NK-92 (cell line): ENCODE measurements around the gene SLC27A5.

ENCODE experiments used
- DNase-seq: peaks from one replicate; lab custom pipeline; 2025; ENCODE audit not compliant: unreplicated experiment; lab: John Stamatoyannopoulos, UW

The SLC27A5 gene, protein sequence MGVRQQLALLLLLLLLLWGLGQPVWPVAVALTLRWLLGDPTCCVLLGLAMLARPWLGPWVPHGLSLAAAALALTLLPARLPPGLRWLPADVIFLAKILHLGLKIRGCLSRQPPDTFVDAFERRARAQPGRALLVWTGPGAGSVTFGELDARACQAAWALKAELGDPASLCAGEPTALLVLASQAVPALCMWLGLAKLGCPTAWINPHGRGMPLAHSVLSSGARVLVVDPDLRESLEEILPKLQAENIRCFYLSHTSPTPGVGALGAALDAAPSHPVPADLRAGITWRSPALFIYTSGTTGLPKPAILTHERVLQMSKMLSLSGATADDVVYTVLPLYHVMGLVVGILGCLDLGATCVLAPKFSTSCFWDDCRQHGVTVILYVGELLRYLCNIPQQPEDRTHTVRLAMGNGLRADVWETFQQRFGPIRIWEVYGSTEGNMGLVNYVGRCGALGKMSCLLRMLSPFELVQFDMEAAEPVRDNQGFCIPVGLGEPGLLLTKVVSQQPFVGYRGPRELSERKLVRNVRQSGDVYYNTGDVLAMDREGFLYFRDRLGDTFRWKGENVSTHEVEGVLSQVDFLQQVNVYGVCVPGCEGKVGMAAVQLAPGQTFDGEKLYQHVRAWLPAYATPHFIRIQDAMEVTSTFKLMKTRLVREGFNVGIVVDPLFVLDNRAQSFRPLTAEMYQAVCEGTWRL

DNA sequence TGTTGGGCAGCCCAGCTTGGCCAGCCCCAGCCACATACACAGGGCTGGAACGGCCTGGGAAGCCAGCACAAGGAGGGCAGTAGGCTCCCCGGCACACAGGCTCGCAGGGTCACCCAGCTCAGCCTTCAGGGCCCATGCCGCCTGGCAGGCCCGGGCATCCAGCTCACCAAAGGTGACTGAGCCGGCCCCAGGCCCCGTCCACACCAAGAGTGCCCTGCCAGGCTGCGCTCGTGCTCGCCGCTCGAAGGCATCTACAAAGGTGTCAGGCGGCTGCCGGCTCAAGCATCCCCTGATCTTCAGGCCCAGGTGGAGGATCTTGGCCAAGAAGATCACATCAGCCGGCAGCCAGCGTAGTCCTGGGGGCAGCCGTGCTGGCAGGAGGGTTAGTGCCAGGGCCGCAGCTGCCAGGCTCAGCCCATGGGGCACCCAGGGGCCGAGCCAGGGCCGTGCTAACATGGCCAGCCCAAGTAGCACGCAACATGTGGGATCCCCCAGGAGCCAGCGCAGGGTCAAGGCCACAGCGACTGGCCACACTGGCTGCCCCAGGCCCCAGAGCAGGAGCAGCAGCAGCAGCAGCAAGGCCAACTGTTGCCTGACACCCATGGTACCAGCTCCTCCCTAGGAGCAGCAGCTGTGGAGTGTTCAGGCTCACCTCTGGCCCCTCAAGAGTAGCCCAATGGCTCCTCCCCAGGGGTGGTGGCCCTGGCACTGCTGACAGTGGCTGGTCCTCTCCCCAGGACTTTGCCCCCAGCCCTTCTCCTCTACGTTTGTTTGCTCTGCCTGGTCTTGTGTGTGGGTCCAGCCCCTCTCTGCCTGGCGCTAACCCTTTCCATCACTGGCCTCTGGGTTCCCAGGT lies at the start of gene SLC27A5:
Gene SLC27A5, minus strand, starts transcription at position 640 of the 856 bp plus-strand sequence. Its CDS starts 37 bp downstream, at position 603.
- no peak for DNase-seq

DNA sequence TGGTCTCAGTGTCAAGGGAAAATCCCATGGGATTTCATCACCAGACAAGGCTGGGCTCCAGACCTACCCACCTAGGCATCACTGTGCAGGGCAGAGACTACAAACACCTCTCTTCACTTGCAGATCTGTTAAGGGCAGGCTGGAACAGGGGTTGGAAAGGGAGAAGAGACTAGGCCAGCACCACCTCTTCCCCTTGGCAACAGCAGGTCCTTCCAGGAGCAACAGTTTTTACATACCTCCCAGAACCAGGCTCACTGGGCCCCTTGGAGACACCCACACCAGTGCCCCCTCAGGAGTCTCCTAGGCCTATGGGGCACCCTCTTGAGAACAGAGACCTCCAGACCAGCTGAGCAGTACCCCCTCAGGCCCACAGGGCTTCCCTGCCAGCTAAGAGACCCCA lies 49.1 kb upstream of the SLC27A5 start:
- DNase-seq, result no peak

- no peak for DNase-seq
These were observed 48.5 kb upstream of the SLC27A5 start for GRCh38 chr19:58560007-58560887.

- DNase-seq, result no peak
These were observed 47.6 kb upstream of the SLC27A5 start for GRCh38 chr19:58559275-58560006.

DNA sequence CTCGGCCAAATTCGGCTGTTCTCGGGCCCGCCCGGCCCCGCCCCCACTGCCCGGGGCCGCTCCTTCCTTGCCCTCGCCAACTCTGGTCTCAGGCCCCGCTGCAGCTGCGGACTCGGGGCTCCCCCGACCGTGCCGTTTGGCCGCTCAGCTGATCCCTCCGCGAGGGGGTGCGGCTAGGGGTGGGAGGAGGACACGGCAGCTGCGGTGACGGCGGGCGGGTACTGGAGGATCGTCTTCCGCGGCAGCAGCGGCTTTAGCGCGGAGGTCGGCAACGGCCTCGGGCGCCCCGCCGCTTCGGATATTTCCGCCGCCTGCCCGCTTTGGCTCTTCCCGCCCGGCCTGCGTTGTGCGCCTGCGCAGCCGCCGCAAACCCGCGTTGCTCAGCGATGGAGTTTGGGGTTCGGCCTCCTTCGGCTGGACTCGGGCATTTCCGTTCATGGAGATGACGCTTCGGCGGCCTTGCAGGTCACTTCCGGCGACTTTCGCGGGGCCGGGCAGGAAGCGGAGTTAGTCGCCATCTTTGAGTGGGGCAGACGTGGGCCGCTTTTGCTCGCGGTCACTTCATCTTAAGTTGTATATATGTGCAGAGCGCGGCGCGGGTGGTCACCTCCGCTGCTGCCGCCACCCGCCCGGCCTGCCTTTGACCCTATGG lies 47.0 kb upstream of the SLC27A5 start:
- no peak for DNase-seq

DNA sequence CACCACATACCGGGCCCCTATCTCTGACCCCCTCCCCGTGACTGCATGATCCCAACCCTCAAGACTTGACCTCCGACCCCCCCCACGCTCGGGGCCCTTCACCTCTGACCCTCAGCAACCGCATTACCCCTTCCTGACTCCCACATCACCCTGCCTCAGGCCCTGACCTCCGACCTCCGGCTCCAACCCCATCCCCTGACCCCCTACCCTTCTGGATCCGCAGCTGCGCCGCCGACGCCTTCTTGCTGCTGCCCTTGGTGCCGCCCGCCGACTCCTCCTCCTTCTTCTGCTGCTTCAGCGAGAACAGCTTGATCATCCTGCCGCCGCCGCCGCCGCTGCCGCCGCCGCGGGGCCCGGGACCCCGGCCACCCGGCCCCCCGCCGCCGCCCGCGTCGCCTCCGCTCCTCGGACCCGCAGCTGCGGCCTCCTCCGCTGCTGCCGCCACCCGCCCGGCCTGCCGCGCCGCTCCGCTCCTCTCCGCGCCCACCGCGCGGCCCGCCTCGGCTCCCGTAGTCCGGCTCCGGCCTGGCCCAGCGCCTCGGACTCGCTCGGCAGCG lies 46.4 kb upstream of the SLC27A5 start, which contains the start of gene UBE2M:
Gene UBE2M, minus strand, starts transcription at position 546 of the 557 bp plus-strand sequence. Its CDS starts 230 bp downstream, at position 316.
- DNase-seq, result no peak

- no peak for DNase-seq
These were observed 45.7 kb upstream of the SLC27A5 start for GRCh38 chr19:58557221-58558065.

DNA sequence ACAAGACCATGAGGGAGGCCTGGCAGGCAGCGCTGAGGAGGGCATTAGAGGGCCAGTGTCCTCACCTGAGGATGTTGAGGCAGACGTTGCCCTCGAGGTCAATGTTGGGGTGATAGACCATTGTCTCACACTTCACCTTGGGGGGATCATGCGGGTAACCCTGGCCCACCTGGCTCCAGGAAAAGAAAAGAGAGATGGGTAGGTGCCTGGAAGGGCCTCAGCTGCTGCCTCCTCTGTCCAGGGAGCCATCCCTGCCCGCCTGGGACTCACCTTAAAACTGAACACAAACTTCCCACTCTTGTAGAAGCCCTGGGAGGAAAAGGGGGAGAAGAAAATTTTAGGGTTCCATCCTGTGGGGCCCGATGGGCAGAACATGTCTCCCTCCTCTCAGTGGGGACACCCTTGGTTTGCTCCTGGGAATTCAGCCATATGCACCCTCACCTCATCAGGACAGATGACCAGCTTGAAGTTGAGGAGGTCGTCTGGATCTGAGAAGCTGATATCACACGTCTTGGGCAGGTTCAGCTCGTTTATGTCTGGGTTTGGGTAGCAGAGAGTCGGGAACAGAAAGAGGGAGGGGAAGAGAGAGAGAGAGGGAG lies 44.9 kb upstream of the SLC27A5 start:
- DNase-seq, result no peak

- no peak for DNase-seq
These were observed 44.3 kb upstream of the SLC27A5 start for GRCh38 chr19:58555920-58556621.

GRCh38 chr19:58555369-58555885 lies 43.6 kb upstream of the SLC27A5 start:
- no peak for DNase-seq

DNA sequence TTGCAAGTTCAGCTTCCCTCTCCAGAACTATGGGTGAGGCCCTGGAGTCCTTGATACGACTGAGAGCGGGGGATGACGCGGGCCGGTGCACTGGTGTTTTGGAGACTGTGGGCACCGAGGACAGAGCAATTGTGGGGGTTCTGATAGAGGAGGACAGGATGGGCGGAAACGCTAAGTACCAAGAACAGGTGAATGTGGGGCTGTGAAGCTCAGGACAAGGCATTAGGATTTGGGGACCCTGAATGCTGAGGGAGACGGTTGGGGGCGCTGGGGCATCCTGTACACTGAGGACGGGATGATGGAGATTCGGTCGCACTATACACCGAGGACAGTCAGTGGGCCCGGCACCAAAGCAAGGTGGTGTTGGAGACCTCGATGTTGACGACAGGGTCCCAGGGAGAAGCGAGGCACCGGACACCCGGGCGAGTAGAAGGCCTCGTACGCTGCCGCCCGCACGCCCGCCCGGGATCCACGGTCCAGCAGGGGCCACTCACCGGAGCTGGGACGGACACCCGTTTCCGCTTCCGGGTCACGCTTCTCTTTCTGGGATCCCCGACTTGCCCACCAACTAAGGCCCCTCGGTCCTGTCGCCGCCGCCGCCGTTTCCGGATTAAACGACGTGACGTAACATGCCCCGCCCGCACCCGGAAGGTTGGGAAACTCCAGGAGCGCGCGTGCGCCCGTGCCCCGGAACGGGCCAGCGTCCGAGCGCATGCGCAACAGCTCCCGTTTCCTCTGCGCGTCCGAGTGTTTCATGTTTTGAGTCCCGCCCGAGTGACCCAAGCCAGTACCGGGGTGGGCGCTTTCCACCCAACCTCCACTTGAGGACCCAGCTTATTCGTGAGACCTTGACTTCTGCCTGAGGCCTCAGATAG lies 42.9 kb upstream of the SLC27A5 start, which contains the start of gene CHMP2A:
Gene CHMP2A, minus strand, starts transcription at position 612 of the 875 bp plus-strand sequence. CDS start 893 bp downstream, outside the sequence.
- no peak for DNase-seq

DNA sequence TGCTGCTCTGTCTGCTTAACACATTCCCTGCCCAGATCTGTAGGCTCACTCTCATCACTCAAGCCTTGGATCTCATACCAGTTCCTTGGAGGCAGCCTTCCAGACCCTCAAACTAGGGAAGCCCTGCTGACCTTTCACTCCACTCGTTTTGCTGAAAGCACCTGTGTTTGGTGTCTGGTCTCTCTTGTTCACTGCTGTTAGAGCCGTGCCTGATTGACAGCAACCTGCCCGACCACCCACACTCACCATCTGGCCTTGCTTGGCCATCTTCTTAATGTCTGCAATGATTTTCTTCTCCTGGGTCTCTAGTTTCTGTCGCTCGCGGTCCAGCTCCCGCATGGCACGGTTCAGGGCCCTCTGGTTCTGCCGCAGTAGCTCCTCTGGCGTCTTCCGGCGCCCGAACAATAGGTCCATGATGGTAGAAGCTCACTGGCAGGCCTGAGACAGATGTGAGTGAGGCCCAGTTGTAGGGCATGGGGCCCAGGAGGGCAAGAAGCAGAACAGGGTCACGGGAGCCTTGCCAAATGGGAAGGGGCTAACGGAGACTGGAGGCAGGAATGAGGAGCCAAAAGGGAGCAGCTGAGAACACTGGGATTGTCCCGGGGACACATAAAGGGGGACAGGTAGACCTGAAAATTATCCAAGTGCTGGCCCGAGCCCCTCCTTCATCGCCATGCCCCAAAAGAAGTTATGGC lies 42.2 kb upstream of the SLC27A5 start:
- no peak for DNase-seq

GRCh38 chr19:58552655-58553054 lies 40.9 kb upstream of the SLC27A5 start:
- no peak for DNase-seq

DNA sequence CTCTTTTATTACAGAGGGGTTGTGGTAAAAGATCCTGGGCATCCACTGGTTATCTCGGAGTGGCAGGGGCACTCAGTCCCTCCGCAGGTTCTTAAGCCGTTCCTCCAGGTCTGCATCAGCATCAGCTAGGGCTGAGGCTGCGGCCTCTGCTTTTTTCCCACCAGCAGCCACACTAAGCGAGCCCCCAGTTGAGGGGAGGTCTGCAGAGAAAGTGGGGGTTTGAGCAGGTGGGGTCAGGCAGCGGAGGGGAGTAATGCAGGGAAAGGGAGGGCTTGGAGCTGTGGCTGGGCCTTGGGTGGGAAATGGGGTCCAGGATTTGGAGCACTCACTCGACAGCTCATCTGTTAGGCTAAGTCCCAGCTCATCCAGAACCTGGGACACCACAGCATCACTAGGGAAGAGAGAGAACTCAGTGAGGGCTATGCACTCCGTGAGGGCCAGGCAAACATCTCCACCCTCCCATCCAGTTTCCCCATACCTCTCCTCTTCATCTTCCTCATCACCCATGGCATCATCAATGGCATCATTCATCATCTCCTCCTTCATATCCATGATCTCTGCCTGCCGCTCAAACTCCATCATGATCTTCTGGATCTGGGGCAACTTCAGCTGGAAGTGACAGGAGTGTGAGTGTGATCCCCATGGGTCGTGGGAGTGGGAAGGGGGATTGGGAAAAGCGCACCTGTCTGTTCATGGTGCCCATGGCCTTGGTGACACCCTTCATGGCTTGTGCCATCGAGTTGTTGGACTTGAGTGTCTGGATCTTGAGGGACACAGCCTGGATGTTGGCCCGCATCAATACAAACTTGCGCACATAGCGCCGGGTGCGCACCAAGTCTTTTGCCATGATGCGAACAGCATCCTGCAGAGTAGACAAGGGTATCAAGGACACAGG lies 40.0 kb upstream of the SLC27A5 start:
- no peak for DNase-seq
